Spleen (tissue), 11 donors: ENCODE measurements around the gene RTN3. TPM values are rescaled to one million over a fixed set of nuclear protein-coding genes. Genes with fewer than 3 reads are reported as not detected.
A peak's percentile ranks its signal among the peaks of the same experiment; 100 is the strongest.

ENCODE experiments used
- DNase-seq: peaks from one replicate; pipeline ENCODE4 v3.0.0-alpha.2; 2020
- H3K27ac ChIP-seq, 8 donors: fragments of 200-600 bp; sonication (generic) in 7 of 8; 1 replicate in 4 of 8; 2 replicates in 4 of 8; pipeline versions ENCODE4 v1.5.0 to v1.8.0; 2016 to 2021; ENCODE audit warnings: inconsistent platforms in 4 of 8, mild to moderate bottlenecking in 4 of 8, moderate library complexity in 1 of 8
- H3K27me3 ChIP-seq, 7 donors: fragments of 200-600 bp; sonication (generic) in 6 of 7; replicated peaks in 1 of 7; 1 replicate in 4 of 7; 2 replicates in 3 of 7; pipeline versions ENCODE4 v1.5.0 to v1.8.0; 2016 to 2021; ENCODE audit warnings: inconsistent platforms in 3 of 7, mild to moderate bottlenecking in 1 of 7
- H3K36me3 ChIP-seq, 6 donors: fragments of 200-600 bp; sonication (generic) in 5 of 6; 1 replicate in 4 of 6; 2 replicates in 2 of 6; pipeline versions ENCODE4 v1.5.0 to v1.8.0; 2016 to 2021; ENCODE audit warnings: inconsistent platforms in 2 of 6
- H3K4me1 ChIP-seq, 6 donors: fragments of 200-600 bp; sonication (generic) in 5 of 6; 1 replicate in 3 of 6; 2 replicates in 3 of 6; pipeline versions ENCODE4 v1.5.0 to v1.8.0; 2016 to 2021; ENCODE audit warnings: inconsistent platforms in 3 of 6
- H3K4me3 ChIP-seq, 8 donors: fragments of 200-600 bp; sonication (generic) in 7 of 8; 1 replicate in 4 of 8; 2 replicates in 4 of 8; pipeline versions ENCODE4 v1.5.0 to v1.8.0; 2016 to 2021; ENCODE audit warnings: inconsistent platforms in 4 of 8, mild to moderate bottlenecking in 4 of 8, moderate library complexity in 2 of 8
- H3K9me3 ChIP-seq, 8 donors: fragments of 200-600 bp; sonication (generic) in 7 of 8; 1 replicate in 4 of 8; 2 replicates in 4 of 8; pipeline versions ENCODE4 v1.5.0 to v1.8.0; 2016 to 2021; ENCODE audit warnings: inconsistent platforms in 4 of 8
- POLR2A ChIP-seq, 3 donors: fragments of 450-650 bp; IDR thresholded peaks; one replicate each; pipeline ENCODE4 v1.5.1; 2017; ENCODE audit warnings: antibody characterized with exemption in 3 of 3, mild to moderate bottlenecking in 1 of 3
- POLR2AphosphoS5 ChIP-seq, 3 donors: sonication (generic); formaldehyde crosslinking; IDR thresholded peaks; one replicate each; pipeline ENCODE4 v1.5.1; 2017; ENCODE audit warnings: antibody characterized with exemption in 3 of 3
- WGBS, 5 donors: extraction: QIAGEN DNeasy Blood & Tissue Kit in 3 of 5; methylation state at CpG; one replicate each; pipeline versions ENCODE4 v1.1.5 to v1.1.7; 2013 to 2018; 5-methylcytosine and 5-hydroxymethylcytosine counted together
- intact Hi-C: fragments of 100-400 bp; cut with DNase I; formaldehyde crosslinking; loops from one replicate; pipeline ENCODE4 v1.15.0; 2023; ENCODE audit warnings: low total_unique reads
- polyA plus RNA-seq, 3 donors: library from polyadenylated mRNA; stranded (reverse); fragments of 200-250 nt; gene quantifications; one replicate each; pipeline ENCODE4 v1.2.1, GENCODE V29; 2013
- total RNA-seq, 7 donors: library from RNA; depleted of rRNA in 3 of 7; stranded (reverse); fragments of >200 nt in 3 of 7; fragmentation: NEBNext Ultra II Directional in 4 of 7; extraction: Animal tissue kit (Norgen Biotek cat#: 25700) in 4 of 7; gene quantifications; one replicate each; pipeline versions ENCODE4 v1.1.0 to v1.2.1, GENCODE V29; 2016 to 2021
- TF ChIP-seq, protein P1 (sequence below), 11 experiments: fragments of 200-600 bp in 7 of 11; fragments of 450-650 bp in 4 of 11; sonication (generic) in 4 of 11; IDR thresholded peaks in 8 of 11; conservative IDR thresholded peaks in 3 of 11; 1 replicate in 7 of 11; 2 replicates in 4 of 11; pipeline versions ENCODE4 v1.4.0 to v1.8.0; 2016 to 2021; ENCODE audit warnings: antibody characterized with exemption in 11 of 11, inconsistent platforms in 4 of 11, mild to moderate bottlenecking in 1 of 11
- donor health status: healthy with polysubstance abuse.
- donor health status: DM: no; HTN: no; CAD: no; lungs with moderate emphysema.
- donor health status: DM: no; HTN: no; CAD: no.
- donor health status: Bipolar disorder and iron deficiency.
- donor health status: healthy.
- donor health status: DM: no; HTN: no; CAD: no.
- donor health status: DM: yes; HTN: yes; CAD: no.

RTN3 gene
- total and polyA plus RNA-seq, 10 donors = 17.6 to 166 (median 76.2) TPM

DNA sequence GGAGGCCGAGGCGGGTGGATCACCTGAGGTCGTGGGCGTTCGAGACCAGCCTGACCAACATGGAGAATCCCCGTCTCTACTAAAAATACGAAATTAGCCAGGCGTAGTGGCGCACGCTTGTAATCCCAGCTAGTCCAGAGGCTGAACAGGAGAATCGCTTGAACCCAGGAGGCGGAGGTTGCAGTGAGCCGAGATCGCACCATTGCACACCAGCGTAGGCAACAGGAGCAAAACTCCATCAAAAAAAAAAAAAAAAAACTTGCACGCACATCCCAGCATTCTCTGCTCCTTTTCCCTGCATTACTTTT is 9.2 kb upstream of the RTN3 start:
- TF ChIP-seq POLR2A (IDR thresholded peaks at IDR 0.05) (no peak), POLR2AphosphoS5 (IDR thresholded peaks at IDR 0.05) (no peak)
- TF ChIP-seq, protein P1, sequence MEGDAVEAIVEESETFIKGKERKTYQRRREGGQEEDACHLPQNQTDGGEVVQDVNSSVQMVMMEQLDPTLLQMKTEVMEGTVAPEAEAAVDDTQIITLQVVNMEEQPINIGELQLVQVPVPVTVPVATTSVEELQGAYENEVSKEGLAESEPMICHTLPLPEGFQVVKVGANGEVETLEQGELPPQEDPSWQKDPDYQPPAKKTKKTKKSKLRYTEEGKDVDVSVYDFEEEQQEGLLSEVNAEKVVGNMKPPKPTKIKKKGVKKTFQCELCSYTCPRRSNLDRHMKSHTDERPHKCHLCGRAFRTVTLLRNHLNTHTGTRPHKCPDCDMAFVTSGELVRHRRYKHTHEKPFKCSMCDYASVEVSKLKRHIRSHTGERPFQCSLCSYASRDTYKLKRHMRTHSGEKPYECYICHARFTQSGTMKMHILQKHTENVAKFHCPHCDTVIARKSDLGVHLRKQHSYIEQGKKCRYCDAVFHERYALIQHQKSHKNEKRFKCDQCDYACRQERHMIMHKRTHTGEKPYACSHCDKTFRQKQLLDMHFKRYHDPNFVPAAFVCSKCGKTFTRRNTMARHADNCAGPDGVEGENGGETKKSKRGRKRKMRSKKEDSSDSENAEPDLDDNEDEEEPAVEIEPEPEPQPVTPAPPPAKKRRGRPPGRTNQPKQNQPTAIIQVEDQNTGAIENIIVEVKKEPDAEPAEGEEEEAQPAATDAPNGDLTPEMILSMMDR (IDR thresholded peaks at IDR 0.05 in 8 of 11, conservative IDR thresholded peaks at IDR 0.05 in 3 of 11) = no peak
- Histone ChIP-seq H3K4me1 (peaks cover 12 to 47% (median 40%) of the 10 kb centered on the region in 6 donors), H3K9me3 (no peaks in the 10 kb centered on the region), H3K27ac (peak overlapping the region in 6 of 8 donors; percentile 92 to 98 (median 96)), H3K4me3 (peak overlapping the region in 1 of 8 donors; percentile 94), H3K36me3 (peaks cover 0 to 11% (median 0%) of the 10 kb centered on the region in 6 donors), H3K27me3 (no peaks in the 10 kb centered on the region)
- 95 to 98% (median 98%) methylated on average over 16 of the region's 16 CpGs for WGBS, 5 donors
- intact Hi-C loops = no loop called here
- no peak for DNase-seq

DNA sequence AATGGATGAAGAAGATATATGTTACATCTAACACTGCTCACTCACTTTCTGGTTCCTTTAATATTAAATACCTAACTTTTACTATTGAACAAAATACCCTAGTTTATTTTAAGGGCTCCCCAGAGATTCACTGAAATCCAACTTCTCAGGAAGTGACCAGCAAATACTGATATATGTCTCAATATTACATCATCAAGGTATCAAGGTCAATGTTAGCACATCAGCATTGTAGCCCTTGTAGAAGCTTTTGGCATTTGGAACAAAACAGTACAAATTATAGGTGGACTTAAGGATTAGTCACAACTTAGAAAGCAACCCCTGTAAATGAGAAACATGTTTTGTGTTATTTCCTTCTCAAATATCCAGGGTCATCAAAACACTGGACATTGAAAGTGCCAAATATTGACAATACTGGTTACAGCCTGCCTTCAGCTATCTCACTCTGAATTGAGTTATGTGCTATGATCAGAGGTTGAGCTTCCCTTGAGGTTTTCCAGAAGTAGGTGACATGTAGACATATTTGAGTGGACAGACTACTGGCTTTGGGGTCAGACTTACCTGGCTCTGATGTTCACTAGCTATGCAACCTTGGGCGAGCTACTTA is 8.3 kb upstream of the RTN3 start:
- peaks cover 0 to 6% (median 0%) of the 10 kb centered on the region in 6 donors for H3K36me3 ChIP-seq
- WGBS, 5 donors = 77 to 100% (median 79%) methylated on average over 1 of the region's 1 CpG
- no peaks in the 10 kb centered on the region for H3K27me3 ChIP-seq
- intact Hi-C loops = no loop called here
- H3K4me3 ChIP-seq = no peak overlapping the region
- TF ChIP-seq POLR2AphosphoS5 (IDR thresholded peaks at IDR 0.05) (no peak), POLR2A (IDR thresholded peaks at IDR 0.05) (no peak)
- TF ChIP-seq, protein P1 (IDR thresholded peaks at IDR 0.05 in 8 of 11, conservative IDR thresholded peaks at IDR 0.05 in 3 of 11) = no peak
- no peaks in the 10 kb centered on the region for H3K9me3 ChIP-seq
- peaks cover 12 to 38% (median 34%) of the 10 kb centered on the region in 6 donors for H3K4me1 ChIP-seq
- H3K27ac ChIP-seq = no peak overlapping the region
- DNase-seq = no peak

DNA sequence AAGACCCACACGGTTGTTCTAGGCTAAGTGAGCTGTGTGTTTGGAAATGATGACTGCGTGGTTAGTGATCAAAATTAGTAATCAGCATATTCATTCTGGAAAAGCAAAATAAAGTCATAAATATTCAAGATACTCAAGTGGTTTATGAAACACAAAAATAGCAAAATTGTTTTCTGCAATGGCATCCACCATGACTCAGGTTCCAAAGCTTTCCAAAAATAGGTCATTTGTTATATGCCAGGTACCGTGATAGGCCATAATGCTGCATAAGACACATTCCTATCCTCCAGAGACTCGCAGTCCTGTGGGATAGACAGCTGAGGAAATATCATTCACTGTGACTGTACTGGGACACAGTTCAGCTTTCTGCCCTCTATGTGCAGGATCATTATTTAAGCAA is 7.7 kb upstream of the RTN3 start:
- 73 to 83% (median 81%) methylated on average over 4 of the region's 4 CpGs for WGBS, 5 donors
- intact Hi-C loops = no loop called here

DNA sequence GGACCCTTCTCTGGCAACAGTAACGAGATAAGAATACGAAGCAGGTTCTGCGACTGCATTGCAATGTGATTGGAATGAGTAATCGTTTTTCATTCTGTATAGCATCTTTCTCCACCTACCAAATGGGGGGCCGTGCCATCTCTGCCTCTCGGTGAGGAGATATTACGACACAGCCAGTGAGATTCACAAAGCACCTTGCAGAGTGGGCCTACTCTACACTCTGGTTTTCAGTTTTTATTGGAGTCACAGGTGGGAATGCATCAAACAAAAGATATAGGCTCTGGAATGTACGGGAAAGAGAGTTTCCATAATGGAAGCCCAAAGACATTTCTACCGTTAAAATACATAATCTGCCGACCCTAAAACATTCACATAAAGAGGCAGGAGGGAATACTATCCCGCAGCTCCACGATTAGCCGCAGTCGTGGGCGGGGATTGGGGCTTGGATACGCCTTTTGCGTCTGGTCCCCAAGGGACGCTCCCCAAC is 423 bp upstream of the RTN3 start:
- Histone ChIP-seq H3K4me1 (peaks cover 10 to 49% (median 31%) of the 10 kb centered on the region in 6 donors), H3K36me3 (no peaks in the 10 kb centered on the region), H3K4me3 (peak overlapping the region; percentile 61 to 96 (median 78)), H3K27ac (peak overlapping the region; percentile 92 to 99 (median 97)), H3K27me3 (no peaks in the 10 kb centered on the region), H3K9me3 (no peaks in the 10 kb centered on the region)
- intact Hi-C loops = no loop called here
- DNase-seq = no peak
- TF ChIP-seq, protein P1 (IDR thresholded peaks at IDR 0.05 in 8 of 11, conservative IDR thresholded peaks at IDR 0.05 in 3 of 11) = no peak
- no peak for TF ChIP-seq POLR2A (IDR thresholded peaks at IDR 0.05)
- no peak for TF ChIP-seq POLR2AphosphoS5 (IDR thresholded peaks at IDR 0.05)
- WGBS, 5 donors = 7 to 20% (median 11%) methylated on average over 10 to 18 of the region's 18 CpGs

More for the DNA sequence above, 7.7 kb upstream of the RTN3 start:
- Histone ChIP-seq H3K27me3 (no peaks in the 10 kb centered on the region), H3K9me3 (no peaks in the 10 kb centered on the region), H3K4me3 (no peak overlapping the region), H3K4me1 (peaks cover 9 to 32% (median 30%) of the 10 kb centered on the region in 6 donors), H3K36me3 (peaks cover 0 to 6% (median 0%) of the 10 kb centered on the region in 6 donors), H3K27ac (no peak overlapping the region)
- no peak for DNase-seq
- TF ChIP-seq, protein P1 (IDR thresholded peaks at IDR 0.05 in 8 of 11, conservative IDR thresholded peaks at IDR 0.05 in 3 of 11) = no peak
- TF ChIP-seq POLR2A (IDR thresholded peaks at IDR 0.05) = no peak
- no peak for TF ChIP-seq POLR2AphosphoS5 (IDR thresholded peaks at IDR 0.05)
